Mammary epithelial cell (primary cell): ENCODE results near the gene NLRP5.

Experiments
- EZH2 ChIP-seq: IDR thresholded peaks from 2 replicates; pipeline ENCODE4 v1.6.1; 2012; ENCODE audit warnings: low read length, inconsistent platforms, borderline replicate concordance
- TF ChIP-seq, protein P1 (sequence below), 2 donors: IDR thresholded peaks in 1 of 2; conservative IDR thresholded peaks in 1 of 2; 2 replicates each; pipeline ENCODE4 v1.5.1; 2011 to 2012; ENCODE audit warnings: inconsistent platforms in 2 of 2, low read length in 2 of 2, mild to moderate bottlenecking in 2 of 2, control low read depth in 1 of 2, low read depth in 1 of 2; ENCODE audit not compliant: insufficient read depth in 1 of 2; ENCODE audit errors: extremely low read depth in 1 of 2

DNA sequence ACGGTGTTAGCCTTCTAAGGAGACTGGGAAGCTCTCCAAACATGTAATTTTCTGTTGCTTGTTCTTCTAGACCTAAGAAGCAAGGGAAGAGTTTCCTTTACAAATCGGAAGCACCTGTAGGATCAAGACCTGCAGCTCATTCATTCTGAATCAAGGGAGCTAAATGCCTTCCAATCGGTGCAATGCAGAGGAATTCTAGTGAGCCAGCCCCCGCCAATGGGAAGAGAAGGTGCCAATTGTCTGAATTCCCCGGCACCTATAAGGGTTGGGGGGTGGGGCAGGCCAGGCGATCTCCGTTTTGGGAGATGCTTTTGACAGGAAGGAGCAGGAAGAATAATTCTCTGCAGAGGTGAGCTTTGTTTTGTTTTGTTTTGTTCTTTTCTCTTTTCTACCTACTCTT lies 47.4 kb upstream of the NLRP5 start:
- TF ChIP-seq, protein P1, sequence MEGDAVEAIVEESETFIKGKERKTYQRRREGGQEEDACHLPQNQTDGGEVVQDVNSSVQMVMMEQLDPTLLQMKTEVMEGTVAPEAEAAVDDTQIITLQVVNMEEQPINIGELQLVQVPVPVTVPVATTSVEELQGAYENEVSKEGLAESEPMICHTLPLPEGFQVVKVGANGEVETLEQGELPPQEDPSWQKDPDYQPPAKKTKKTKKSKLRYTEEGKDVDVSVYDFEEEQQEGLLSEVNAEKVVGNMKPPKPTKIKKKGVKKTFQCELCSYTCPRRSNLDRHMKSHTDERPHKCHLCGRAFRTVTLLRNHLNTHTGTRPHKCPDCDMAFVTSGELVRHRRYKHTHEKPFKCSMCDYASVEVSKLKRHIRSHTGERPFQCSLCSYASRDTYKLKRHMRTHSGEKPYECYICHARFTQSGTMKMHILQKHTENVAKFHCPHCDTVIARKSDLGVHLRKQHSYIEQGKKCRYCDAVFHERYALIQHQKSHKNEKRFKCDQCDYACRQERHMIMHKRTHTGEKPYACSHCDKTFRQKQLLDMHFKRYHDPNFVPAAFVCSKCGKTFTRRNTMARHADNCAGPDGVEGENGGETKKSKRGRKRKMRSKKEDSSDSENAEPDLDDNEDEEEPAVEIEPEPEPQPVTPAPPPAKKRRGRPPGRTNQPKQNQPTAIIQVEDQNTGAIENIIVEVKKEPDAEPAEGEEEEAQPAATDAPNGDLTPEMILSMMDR (conservative IDR thresholded peaks at IDR 0.05 in 1 of 2, IDR thresholded peaks at IDR 0.05 in 1 of 2; ENCODE audit: extremely low read depth in 1 of 2, insufficient read depth in 1 of 2, low read depth in 1 of 2, low read length in 2 of 2), result no peak
- TF ChIP-seq EZH2, result no peak
